Activated B cell treated with CpG ODN at 0.5 μM for 24 hours (primary cell): Measurements from ENCODE around the gene DLGAP1. TPM values are rescaled to one million over a fixed set of nuclear protein-coding genes. Genes with fewer than 3 reads are reported as not detected.

Experiments used
- ATAC-seq: fragments of 200-7000 bp; cut with Tn5 transposase; one replicate; pipeline ENCODE4 v1.10.0; 2021; ENCODE audit warnings: low read depth, mild to moderate bottlenecking, moderate library complexity
- CTCF ChIA-PET: fragments of 350-600 bp; sonication (Branson Sonifier 250); formaldehyde crosslinking; loops from one replicate; lab custom pipeline; 2021; ENCODE audit warnings: antibody characterized with exemption; lab: Charles Lee
- POLR2A ChIA-PET: fragments of 350-600 bp; sonication (Branson Sonifier 250); formaldehyde crosslinking; loops from one replicate; lab custom pipeline; 2021; ENCODE audit warnings: antibody characterized with exemption; lab: Charles Lee
- DNase-seq: peaks from one replicate; pipeline ENCODE4 v3.0.0; 2022
- H3K27ac Mint-ChIP-seq: one replicate; pipeline ENCODE4 v1.8.0; 2020; ENCODE audit warnings: mixed read lengths
- H3K27me3 Mint-ChIP-seq: one replicate; pipeline ENCODE4 v1.8.0; 2021; ENCODE audit warnings: mixed read lengths
- H3K36me3 Mint-ChIP-seq: one replicate; pipeline ENCODE4 v1.8.0; 2021; ENCODE audit warnings: low read depth, mixed read lengths
- H3K4me1 Mint-ChIP-seq: one replicate; pipeline ENCODE4 v1.8.0; 2021; ENCODE audit warnings: mixed read lengths
- H3K4me3 Mint-ChIP-seq: one replicate; pipeline ENCODE4 v1.8.0; 2020; ENCODE audit warnings: mild to moderate bottlenecking, mixed read lengths
- H3K9me3 Mint-ChIP-seq: one replicate; pipeline ENCODE4 v1.8.0; 2020; ENCODE audit warnings: mixed read lengths
- intact Hi-C: fragments of 100-400 bp; cut with micrococcal nuclease; formaldehyde crosslinking; loops from one replicate; pipeline ENCODE4 v1.15.1; 2024
- total RNA-seq: library from RNA; stranded (reverse); gene quantifications from 2 replicates; pipeline ENCODE4 v1.2.3, GENCODE V29; 2022
- TF ChIP-seq, protein P1 (sequence below): fragments of 200-600 bp; IDR thresholded peaks from one replicate; pipeline ENCODE4 v1.8.0; 2022; ENCODE audit warnings: antibody characterized with exemption, mild to moderate bottlenecking

DLGAP1 gene
- total RNA-seq, 1 donor from 2014 or later, result 0.18 TPM

DNA sequence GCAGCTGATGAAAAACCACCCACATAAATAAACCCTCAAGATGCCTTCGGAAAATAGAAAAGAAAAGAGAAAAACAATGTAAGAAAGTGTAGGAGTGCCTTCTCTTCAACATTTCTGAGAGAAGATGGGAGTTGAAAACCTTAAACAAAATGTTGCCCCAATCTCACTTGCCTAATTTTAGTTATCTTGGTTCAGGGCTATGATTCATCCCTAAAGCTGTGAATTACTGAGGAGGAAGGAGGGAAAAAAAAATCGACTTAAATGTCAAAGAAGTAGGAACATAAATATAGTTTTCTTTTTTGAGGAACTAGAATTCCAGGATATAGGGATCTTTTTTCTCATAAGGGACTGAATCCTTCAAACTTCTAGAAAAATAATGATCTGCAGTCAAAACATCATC, 644.8 kb downstream of the DLGAP1 start:
- intact Hi-C loops, result no loop called here
- Mint-ChIP-seq H3K27me3 (peaks cover 5% of the 10 kb centered on the region), H3K36me3 (no peaks in the 10 kb centered on the region), H3K27ac (no peak overlapping the region), H3K9me3 (no peaks in the 10 kb centered on the region), H3K4me3 (no peak overlapping the region), H3K4me1 (no peaks in the 10 kb centered on the region)
- POLR2A ChIA-PET, result no interaction called here
- ATAC-seq (no peak), DNase-seq (no peak)
- TF ChIP-seq, protein P1, sequence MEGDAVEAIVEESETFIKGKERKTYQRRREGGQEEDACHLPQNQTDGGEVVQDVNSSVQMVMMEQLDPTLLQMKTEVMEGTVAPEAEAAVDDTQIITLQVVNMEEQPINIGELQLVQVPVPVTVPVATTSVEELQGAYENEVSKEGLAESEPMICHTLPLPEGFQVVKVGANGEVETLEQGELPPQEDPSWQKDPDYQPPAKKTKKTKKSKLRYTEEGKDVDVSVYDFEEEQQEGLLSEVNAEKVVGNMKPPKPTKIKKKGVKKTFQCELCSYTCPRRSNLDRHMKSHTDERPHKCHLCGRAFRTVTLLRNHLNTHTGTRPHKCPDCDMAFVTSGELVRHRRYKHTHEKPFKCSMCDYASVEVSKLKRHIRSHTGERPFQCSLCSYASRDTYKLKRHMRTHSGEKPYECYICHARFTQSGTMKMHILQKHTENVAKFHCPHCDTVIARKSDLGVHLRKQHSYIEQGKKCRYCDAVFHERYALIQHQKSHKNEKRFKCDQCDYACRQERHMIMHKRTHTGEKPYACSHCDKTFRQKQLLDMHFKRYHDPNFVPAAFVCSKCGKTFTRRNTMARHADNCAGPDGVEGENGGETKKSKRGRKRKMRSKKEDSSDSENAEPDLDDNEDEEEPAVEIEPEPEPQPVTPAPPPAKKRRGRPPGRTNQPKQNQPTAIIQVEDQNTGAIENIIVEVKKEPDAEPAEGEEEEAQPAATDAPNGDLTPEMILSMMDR, result no peak
- CTCF ChIA-PET, result no interaction called here

DNA sequence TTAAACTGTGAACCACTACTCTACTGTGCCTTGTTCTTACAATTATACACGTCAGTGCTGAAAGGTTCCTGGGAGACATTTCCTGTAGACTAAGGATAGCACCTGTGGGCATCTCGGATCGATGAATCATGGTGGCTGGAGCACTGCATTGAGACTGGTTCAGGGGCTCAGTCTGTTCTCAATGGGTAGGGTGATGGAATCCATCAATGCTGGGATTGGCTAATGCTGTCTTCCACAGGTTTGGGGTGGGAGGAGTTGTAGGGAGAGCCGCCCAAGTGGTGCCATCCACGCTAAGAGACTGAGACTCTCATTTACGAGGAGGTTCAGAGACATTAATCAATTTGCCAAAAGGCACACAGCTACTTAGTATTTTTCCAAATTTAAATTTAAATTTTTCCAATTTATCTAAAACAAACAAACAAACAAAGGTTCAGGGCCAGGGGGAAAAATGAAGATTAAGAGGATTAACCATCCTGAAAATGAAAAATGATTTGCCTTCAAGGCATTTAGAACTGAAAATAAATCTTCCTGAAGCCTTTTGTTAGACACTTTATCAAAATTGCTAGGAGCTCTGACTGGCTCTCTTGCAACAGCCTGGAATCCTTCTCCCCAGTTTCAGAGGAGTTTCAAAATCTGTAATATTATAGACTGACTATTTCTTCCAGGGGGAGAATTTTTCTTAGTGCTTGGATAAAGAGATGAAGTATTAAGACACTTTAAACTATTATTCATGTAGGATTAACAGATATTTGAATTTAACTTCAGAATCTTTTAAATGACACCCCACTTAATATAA, 645.9 kb downstream of the DLGAP1 start:
- ChIA-PET POLR2A (no interaction called here), CTCF (no interaction called here)
- H3K9me3 Mint-ChIP-seq, result no peaks in the 10 kb centered on the region
- H3K4me3 Mint-ChIP-seq, result no peak overlapping the region
- TF ChIP-seq, protein P1, result no peak
- intact Hi-C loops, result no loop called here
- no peaks in the 10 kb centered on the region for H3K36me3 Mint-ChIP-seq
- no peak for ATAC-seq
- H3K27me3 Mint-ChIP-seq, result peaks cover 4% of the 10 kb centered on the region
- no peak for DNase-seq
- no peak overlapping the region for H3K27ac Mint-ChIP-seq
- H3K4me1 Mint-ChIP-seq, result no peaks in the 10 kb centered on the region

DNA sequence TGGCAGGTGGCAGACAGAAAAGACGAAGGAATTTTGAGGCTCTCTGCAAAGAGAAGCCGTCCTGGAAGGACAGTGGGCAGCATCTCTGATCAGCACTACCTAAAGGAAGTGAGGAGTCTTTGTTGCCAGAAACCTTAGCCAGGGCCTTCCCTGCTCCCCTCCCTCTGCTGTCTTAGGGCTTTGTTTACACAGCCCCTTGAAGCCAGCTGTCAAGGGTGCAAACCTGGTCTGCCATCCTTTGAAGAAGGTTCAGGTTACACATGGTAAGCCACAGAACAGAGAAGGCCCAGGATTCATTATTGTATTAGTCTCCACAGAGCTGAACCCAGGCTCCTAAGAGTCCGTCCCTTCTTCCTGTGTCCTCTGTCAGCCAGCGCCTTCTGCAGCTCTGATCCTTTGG, 648.5 kb downstream of the DLGAP1 start:
- H3K36me3 Mint-ChIP-seq, result no peaks in the 10 kb centered on the region
- POLR2A ChIA-PET, result no interaction called here
- ATAC-seq, result no peak

DNA sequence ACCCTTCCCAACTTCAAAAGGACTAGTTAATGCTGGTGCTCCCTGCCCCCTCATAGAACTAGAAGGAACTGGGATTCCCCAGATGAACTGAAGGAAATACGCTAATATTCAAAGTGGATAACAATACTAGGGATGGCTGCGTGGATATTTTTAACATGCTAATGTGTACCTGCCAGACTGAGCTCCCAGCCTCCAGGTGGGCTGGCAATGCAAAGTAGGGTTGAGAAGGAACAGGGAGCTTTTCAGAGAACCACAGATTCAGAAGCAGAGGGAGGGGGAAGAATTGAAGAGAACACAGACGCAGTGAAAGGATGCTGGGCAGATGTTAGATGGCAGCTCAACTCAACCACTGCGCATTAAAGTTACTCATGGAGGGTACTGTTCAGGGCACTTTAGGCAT, 650.8 kb downstream of the DLGAP1 start:
- no peaks in the 10 kb centered on the region for H3K4me1 Mint-ChIP-seq
- ChIA-PET CTCF (no interaction called here), POLR2A (no interaction called here)
- intact Hi-C loops, result loop anchor here (5.0 kb wide), 1 partner anchor 48 kb away; no protein-coding TSS in a partner anchor
- TF ChIP-seq, protein P1, result no peak
- H3K36me3 Mint-ChIP-seq, result no peaks in the 10 kb centered on the region
- no peak overlapping the region for H3K27ac Mint-ChIP-seq
- no peaks in the 10 kb centered on the region for H3K9me3 Mint-ChIP-seq
- DNase-seq (no peak), ATAC-seq (no peak)
- H3K27me3 Mint-ChIP-seq, result peaks cover 4% of the 10 kb centered on the region
- H3K4me3 Mint-ChIP-seq, result no peak overlapping the region

More for the DNA sequence above, 648.5 kb downstream of the DLGAP1 start:
- Mint-ChIP-seq H3K27me3 (peaks cover 4% of the 10 kb centered on the region), H3K4me1 (no peaks in the 10 kb centered on the region), H3K9me3 (no peaks in the 10 kb centered on the region), H3K27ac (no peak overlapping the region), H3K4me3 (no peak overlapping the region)
- TF ChIP-seq, protein P1, result no peak
- no peak for DNase-seq
- intact Hi-C loops, result no loop called here
- CTCF ChIA-PET, result no interaction called here

DNA sequence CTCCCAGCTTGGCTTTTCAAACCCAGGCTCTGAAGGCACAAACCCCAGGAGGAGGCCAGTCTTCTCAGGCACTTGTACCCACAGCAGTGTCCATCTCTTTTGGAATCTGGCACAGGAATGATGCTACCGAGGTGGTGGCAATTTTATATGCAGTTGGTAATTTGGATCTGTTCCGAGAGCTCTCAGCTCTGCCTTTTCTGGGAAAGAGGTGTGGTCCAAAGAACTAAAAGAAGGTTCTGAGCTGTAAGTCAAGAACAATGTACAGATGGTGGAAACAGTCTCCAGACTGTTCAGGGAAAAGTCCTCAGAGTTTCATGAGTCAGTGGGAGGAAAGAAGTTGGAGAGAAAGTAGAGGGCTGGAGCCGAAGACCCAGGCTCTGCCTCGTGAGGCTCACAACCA, 651.8 kb downstream of the DLGAP1 start:
- ChIA-PET CTCF (no interaction called here), POLR2A (no interaction called here)
- Mint-ChIP-seq H3K4me3 (no peak overlapping the region), H3K27me3 (peaks cover 2% of the 10 kb centered on the region), H3K9me3 (no peaks in the 10 kb centered on the region), H3K27ac (no peak overlapping the region), H3K36me3 (no peaks in the 10 kb centered on the region), H3K4me1 (no peaks in the 10 kb centered on the region)
- TF ChIP-seq, protein P1, result no peak
- intact Hi-C loops, result loop anchor here (5.0 kb wide), 1 partner anchor 49 kb away; no protein-coding TSS in a partner anchor
- DNase-seq (no peak), ATAC-seq (no peak)
